ENCODE data around the gene TANC1.

DNA sequence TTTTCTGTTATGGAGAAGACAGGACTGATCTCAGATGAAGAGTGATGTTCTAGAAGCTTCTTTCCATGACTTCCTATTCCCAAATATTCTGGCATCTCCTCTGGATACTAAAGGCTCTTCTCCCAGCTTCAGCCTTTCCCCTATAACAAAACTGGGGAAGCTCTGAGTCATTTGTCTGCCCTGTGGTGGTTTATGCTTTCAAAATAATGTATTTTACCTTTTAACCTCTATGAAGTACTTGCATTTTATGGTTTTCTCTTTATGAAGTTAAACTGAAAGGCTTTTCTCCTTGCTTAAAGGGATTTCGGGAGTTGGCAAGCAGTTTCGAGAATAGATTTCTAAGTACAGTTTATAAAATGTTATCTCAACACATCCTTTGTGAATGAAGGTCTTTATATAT lies 104.4 kb downstream of the TANC1 start:
- TF ChIP-seq, protein P1, sequence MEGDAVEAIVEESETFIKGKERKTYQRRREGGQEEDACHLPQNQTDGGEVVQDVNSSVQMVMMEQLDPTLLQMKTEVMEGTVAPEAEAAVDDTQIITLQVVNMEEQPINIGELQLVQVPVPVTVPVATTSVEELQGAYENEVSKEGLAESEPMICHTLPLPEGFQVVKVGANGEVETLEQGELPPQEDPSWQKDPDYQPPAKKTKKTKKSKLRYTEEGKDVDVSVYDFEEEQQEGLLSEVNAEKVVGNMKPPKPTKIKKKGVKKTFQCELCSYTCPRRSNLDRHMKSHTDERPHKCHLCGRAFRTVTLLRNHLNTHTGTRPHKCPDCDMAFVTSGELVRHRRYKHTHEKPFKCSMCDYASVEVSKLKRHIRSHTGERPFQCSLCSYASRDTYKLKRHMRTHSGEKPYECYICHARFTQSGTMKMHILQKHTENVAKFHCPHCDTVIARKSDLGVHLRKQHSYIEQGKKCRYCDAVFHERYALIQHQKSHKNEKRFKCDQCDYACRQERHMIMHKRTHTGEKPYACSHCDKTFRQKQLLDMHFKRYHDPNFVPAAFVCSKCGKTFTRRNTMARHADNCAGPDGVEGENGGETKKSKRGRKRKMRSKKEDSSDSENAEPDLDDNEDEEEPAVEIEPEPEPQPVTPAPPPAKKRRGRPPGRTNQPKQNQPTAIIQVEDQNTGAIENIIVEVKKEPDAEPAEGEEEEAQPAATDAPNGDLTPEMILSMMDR (conservative IDR thresholded peaks at IDR 0.05; ENCODE audit: low read length): no peak
- no peak for TF ChIP-seq EZH2phosphoT487 (IDR thresholded peaks at IDR 0.05; ENCODE audit: borderline replicate concordance)
